ENCODE results near the gene XRCC6.

Gene XRCC6

GRCh38 chr22:41697126-41697775 lies 76.2 kb downstream of the XRCC6 start:
- H3K36me3 ChIP-seq (ENCODE audit: control insufficient read depth, insufficient read depth, low read length) = peaks cover 4% of the 10 kb centered on the region
- no peak overlapping the region for H3K27ac ChIP-seq (ENCODE audit: insufficient read depth, low read depth, low read length, poor library complexity, severe bottlenecking)
- H3K27me3 ChIP-seq (ENCODE audit: control insufficient read depth, insufficient read depth, low read length, poor library complexity, severe bottlenecking) = no peaks in the 10 kb centered on the region
- 30 to 33% methylated on average over 12 of the region's 12 CpGs for WGBS, 2 experiments
- peaks cover 16% of the 10 kb centered on the region for H3K4me1 ChIP-seq (ENCODE audit: control insufficient read depth, insufficient read depth, low read length)
- no peak overlapping the region for H3K4me3 ChIP-seq (ENCODE audit: insufficient read depth, low read depth, low read length)
- H3K9me3 ChIP-seq (ENCODE audit: control insufficient read depth, low read length) = no peaks in the 10 kb centered on the region

DNA sequence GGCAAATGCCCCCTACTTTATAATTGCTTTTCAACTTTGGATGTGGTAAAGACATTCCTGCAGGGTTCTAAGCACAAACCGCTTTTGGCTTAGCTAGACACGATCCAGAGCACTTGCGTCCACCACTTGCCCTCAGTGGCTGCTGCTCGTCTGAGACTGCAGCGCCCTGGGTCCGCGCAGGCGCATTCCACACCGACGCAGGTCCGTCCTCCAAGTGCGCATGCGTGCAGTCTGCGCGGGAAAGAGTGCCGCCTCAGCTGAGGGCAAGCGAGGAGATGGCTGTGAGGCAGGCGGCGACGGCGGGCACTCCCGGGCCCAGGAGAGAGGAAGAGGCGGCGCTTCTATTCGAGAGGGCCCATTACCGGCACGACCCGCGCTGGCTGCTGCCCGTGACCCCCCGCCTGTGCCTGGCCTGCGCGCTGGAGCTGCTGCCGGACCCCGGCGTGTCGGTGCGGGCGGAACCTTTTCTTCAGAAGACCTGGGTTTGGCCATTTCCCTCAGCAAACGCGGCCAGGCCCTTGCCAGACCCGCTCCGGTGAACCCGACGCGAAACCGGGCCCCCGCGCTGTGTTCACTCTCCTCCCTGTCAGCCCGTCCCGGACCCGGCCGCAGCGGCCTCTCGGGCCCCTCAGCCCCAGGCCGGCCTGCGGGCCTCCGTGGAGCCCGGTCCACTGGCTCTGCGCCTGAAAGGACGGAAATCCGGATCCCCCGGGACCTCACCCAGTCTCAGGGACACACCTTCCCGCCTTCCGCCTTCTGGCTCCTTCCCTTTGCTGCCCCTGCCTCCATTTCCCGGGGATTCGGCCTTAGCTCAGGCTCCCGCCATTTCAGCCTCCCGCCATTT lies 78.4 kb downstream of the XRCC6 start, which contains the start of gene MEI1:
Gene MEI1 (plus strand): TSS at position 240 of the 844 bp plus-strand sequence. CDS start 36 bp downstream, at position 276.
- H3K4me3 ChIP-seq (ENCODE audit: insufficient read depth, low read depth, low read length) = no peak within 1 kb of the TSS
- no peaks in the 10 kb centered on the region for H3K27me3 ChIP-seq (ENCODE audit: control insufficient read depth, insufficient read depth, low read length, poor library complexity, severe bottlenecking)
- H3K27ac ChIP-seq (ENCODE audit: insufficient read depth, low read depth, low read length, poor library complexity, severe bottlenecking) = no peak within 1 kb of the TSS
- H3K9me3 ChIP-seq (ENCODE audit: control insufficient read depth, low read length) = no peaks in the 10 kb centered on the region
- no peaks in the 10 kb centered on the region for H3K36me3 ChIP-seq (ENCODE audit: control insufficient read depth, insufficient read depth, low read length)
- peaks cover 16% of the 10 kb centered on the region for H3K4me1 ChIP-seq (ENCODE audit: control insufficient read depth, insufficient read depth, low read length)
- 96% methylated on average over 69 of the region's 69 CpGs for WGBS, 2 experiments

DNA sequence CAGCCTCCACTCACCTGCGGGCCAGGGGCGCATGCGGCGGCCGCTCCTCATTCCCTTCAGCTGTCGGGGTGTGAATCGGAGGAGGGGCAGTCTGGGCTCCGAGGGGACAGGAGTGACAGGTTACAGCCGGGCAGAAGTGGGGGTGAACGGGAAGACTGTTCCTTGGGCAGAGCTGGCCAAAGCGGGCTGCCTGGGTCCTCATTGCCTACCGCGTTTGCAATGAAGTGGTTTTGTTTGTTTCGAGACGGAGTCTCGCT lies 78.9 kb downstream of the XRCC6 start:
- peaks cover 16% of the 10 kb centered on the region for H3K4me1 ChIP-seq (ENCODE audit: control insufficient read depth, insufficient read depth, low read length)
- WGBS, 2 experiments = 94 to 95% methylated on average over 16 of the region's 16 CpGs
- H3K27me3 ChIP-seq (ENCODE audit: control insufficient read depth, insufficient read depth, low read length, poor library complexity, severe bottlenecking) = no peaks in the 10 kb centered on the region
- H3K4me3 ChIP-seq (ENCODE audit: insufficient read depth, low read depth, low read length) = no peak overlapping the region
- no peak overlapping the region for H3K27ac ChIP-seq (ENCODE audit: insufficient read depth, low read depth, low read length, poor library complexity, severe bottlenecking)
- H3K9me3 ChIP-seq (ENCODE audit: control insufficient read depth, low read length) = no peaks in the 10 kb centered on the region
- H3K36me3 ChIP-seq (ENCODE audit: control insufficient read depth, insufficient read depth, low read length) = no peaks in the 10 kb centered on the region

DNA sequence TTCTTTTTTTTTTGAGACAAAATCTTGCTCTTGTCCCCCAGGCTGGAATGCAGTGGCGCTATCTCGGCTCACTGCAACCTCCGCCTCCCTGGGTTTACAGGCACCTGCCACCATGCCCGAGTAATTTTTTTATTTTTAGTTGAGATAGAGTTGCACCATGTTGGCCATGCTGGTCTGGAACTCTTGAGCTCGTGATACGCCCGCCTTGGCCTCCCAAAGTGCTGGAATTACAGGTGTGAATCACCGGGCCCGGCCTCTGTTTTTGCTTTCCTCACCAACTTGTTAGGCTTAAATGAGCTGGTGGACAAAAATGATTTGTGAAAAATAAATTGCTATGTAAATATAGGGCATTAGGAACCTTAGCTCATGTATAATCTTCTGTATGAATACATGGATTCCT lies 81.7 kb downstream of the XRCC6 start:
- no peaks in the 10 kb centered on the region for H3K9me3 ChIP-seq (ENCODE audit: control insufficient read depth, low read length)
- no peaks in the 10 kb centered on the region for H3K36me3 ChIP-seq (ENCODE audit: control insufficient read depth, insufficient read depth, low read length)
- H3K4me3 ChIP-seq (ENCODE audit: insufficient read depth, low read depth, low read length) = no peak overlapping the region
- 91 to 97% methylated on average over 9 of the region's 9 CpGs for WGBS, 2 experiments
- H3K27ac ChIP-seq (ENCODE audit: insufficient read depth, low read depth, low read length, poor library complexity, severe bottlenecking) = no peak overlapping the region
- peaks cover 3% of the 10 kb centered on the region for H3K4me1 ChIP-seq (ENCODE audit: control insufficient read depth, insufficient read depth, low read length)
- no peaks in the 10 kb centered on the region for H3K27me3 ChIP-seq (ENCODE audit: control insufficient read depth, insufficient read depth, low read length, poor library complexity, severe bottlenecking)

DNA sequence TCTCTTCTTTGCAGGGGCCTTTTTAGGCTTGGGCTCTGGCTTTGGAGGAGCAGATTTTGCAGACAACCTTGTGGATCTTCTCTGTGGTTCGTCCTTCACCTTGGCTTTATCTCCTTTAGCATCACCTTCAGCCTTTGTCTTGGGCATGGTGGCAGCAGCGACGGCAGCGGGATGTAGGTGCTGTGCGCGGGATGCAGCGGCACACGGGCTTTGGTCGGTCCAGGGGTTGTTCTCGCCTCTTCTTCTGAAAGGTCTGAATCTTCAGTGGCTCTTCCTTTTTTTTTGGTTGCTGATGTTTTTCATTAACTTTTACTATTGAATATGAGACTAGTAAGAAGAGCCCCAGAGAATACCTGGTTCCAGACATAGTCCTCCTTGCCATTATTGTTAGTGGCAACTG lies 88.2 kb downstream of the XRCC6 start:
- Histone ChIP-seq H3K36me3 (ENCODE audit: control insufficient read depth, insufficient read depth, low read length) (no peaks in the 10 kb centered on the region), H3K27me3 (ENCODE audit: control insufficient read depth, insufficient read depth, low read length, poor library complexity, severe bottlenecking) (no peaks in the 10 kb centered on the region), H3K4me3 (ENCODE audit: insufficient read depth, low read depth, low read length) (no peak overlapping the region), H3K9me3 (ENCODE audit: control insufficient read depth, low read length) (no peaks in the 10 kb centered on the region), H3K4me1 (ENCODE audit: control insufficient read depth, insufficient read depth, low read length) (no peaks in the 10 kb centered on the region), H3K27ac (ENCODE audit: insufficient read depth, low read depth, low read length, poor library complexity, severe bottlenecking) (no peak overlapping the region)
- 92 to 93% methylated on average over 10 of the region's 10 CpGs for WGBS, 2 experiments

- H3K4me1 ChIP-seq (ENCODE audit: control insufficient read depth, insufficient read depth, low read length) = no peaks in the 10 kb centered on the region
- H3K27me3 ChIP-seq (ENCODE audit: control insufficient read depth, insufficient read depth, low read length, poor library complexity, severe bottlenecking) = no peaks in the 10 kb centered on the region
- 93% methylated on average over 9 of the region's 9 CpGs for WGBS, 2 experiments
- no peaks in the 10 kb centered on the region for H3K9me3 ChIP-seq (ENCODE audit: control insufficient read depth, low read length)
- no peak overlapping the region for H3K4me3 ChIP-seq (ENCODE audit: insufficient read depth, low read depth, low read length)
- no peak overlapping the region for H3K27ac ChIP-seq (ENCODE audit: insufficient read depth, low read depth, low read length, poor library complexity, severe bottlenecking)
- no peaks in the 10 kb centered on the region for H3K36me3 ChIP-seq (ENCODE audit: control insufficient read depth, insufficient read depth, low read length)
These were observed 91.9 kb downstream of the XRCC6 start for GRCh38 chr22:41713004-41713403.

All from ectodermal cell (in vitro differentiated cells).